ENCODE results near the gene SPIB.
"Not testable (repeated sequence)": the region's sequence is repeated elsewhere in the genome, so short reads cannot be mapped to it uniquely, and the experiment has no call there.

Gene SPIB

DNA sequence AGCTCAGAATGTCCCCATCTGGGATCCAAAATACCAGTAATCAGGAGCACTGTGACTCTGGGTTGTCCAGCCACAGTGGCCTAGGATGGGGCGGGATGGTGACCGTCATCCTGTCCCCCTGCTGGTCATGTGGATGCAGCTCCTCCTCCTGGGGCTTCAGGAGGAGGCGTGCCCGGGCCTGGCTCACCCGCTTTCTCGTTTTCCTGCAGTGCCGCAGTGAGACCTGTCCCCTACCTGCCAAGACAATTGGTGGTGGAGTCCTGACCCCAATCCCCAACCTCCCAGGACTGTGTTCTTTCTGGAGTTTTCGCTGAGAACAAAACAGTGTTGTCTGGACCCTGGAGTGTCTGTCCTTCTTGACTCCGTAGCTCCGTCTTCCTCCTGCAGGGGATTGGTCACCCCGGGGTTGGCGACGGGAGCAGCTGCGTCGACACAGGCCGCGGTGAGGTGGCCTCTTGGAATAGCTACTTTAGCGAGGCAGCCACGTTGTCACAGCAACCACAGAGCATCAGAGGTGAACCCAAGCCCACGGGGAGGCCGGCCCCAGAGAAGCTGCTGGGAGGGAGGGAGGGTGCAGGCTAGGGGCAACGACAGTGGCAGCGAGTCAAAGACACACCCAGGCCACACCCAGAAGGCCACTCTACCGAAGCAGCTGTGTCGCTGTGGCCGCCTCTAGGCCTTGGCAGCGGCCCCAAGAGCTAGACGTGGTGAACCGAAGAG is 47.4 kb downstream of the SPIB start:
- peak in 2 of 56 donors; percentile 18 to 19 for DNase-seq

- no peak for DNase-seq
Measured at GRCh38 chr19:50466706-50467039, 47.9 kb downstream of the SPIB start.

DNA sequence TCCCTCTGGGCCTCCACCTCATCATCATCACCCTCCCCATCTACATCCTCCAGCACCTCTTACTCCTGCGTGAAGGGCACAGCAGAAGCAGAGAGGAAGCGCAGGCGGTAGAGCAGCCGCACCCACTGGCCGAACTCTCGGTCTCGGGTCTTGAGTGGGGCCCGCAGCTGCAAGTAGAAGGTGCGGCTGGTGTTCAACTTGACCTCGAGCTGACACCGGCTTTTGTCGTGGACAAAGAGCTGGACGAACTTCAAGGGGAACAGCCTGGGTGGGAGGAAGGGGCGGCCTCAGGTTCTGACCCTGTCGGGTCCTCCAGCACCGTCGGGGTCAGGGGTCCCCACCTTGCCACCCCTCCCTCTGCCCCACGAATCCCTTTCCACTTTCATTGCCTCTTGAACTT is 48.8 kb downstream of the SPIB start:
- DNase-seq, result no peak

GRCh38 chr19:50468818-50469217 is 50.1 kb downstream of the SPIB start:
- DNase-seq, result no peak

GRCh38 chr19:50473336-50473735 is 54.6 kb downstream of the SPIB start:
- not testable (repeated sequence) for DNase-seq

- no peak for DNase-seq
Measured at GRCh38 chr19:50475101-50475568, 56.4 kb downstream of the SPIB start.

- peak in 2 of 56 donors; percentile 56 to 58 for DNase-seq
Measured at GRCh38 chr19:50475736-50476223, 57.0 kb downstream of the SPIB start.

DNA sequence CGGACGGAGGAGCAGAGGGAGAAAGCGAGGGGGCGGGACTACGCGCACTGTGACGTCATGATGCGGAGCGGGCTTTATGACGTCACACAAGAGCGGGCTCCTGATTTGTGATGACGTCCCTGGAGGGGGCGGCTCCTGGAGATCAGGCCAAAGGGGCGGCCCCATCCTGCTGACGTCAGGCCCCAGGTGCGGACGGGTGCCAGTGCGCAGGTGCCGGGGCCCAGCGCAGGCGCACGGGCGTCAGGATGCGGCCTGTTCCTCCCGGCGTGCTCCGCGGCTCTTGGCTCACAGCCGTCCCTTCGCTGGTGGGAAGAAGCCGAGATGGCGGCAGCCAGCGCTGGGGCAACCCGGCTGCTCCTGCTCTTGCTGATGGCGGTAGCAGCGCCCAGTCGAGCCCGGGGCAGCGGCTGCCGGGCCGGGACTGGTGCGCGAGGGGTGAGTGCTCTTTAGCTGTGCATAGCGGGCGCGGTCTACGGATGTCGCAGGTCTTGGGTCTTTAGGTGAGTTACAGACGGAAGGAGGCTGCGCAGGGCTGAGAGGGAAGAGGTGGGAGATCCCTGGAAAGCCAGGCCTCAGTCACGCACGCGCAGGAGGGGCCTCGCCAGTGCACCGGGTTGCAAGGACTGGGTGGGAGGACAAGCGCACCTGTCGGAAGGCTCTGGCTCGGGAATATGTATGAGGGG is 57.6 kb downstream of the SPIB start, which contains the start of the genes EMC10 and GARIN5A:
EMC10 (plus strand) TSS at position 284 of the 683 bp plus-strand sequence; CDS start at position 322, 38 bp downstream.
GARIN5A (minus strand) TSS at position 625 of the 683 bp plus-strand sequence; CDS start at position 165, 460 bp downstream.
- peak; percentile 45 to 95 (median 87) for DNase-seq

DNA sequence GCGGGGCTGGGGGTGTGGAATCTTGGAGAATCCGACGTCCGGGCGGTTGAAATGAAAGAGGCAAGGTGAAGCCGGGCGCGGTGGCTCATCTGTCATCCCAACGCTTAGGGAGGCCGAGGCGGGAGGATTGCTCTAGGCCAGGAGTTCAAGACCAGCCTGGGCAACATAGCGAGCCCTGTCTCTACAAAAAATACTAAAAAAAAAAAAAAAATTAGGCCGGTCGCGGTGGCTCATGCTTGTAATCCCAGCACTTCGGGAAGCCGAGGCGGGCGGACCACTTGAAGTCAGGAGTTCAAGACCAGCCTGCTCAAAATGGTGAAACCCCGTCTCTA is 58.1 kb downstream of the SPIB start:
- no peak for DNase-seq

DNA sequence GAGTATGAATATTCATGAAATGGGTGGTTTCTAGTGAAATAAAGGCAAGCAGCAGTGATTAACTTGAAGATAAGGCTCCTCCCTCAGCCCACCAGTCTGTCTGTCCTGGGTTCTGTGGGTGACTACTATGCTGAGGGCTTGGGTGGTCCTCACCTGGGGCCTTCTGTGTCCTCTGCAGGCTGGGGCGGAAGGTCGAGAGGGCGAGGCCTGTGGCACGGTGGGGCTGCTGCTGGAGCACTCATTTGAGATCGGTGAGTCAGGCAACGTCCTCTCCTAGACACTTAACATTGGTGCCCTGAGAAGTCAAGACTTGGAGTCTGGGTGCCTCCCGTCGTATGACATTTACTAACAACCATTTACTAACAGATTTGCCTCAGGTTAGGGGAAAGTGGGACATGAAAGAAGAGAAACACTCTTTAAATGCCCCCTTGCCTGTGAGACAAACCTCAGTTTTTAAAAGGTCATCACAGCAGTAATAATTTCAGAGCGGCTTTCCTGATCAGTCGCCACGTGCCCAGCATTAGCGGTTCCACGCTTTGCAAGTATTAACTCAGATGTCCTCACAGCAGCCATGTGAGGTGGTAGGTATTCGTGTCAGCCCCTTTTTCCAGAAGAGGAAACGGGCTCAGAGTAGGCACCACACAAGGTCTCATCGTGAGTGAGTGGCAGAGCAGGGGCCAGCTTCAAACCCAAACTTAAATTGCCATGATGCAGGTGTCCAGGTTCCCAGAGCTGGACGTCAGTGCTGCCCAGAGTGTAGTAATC is 59.2 kb downstream of the SPIB start:
- DNase-seq, result no peak

DNA sequence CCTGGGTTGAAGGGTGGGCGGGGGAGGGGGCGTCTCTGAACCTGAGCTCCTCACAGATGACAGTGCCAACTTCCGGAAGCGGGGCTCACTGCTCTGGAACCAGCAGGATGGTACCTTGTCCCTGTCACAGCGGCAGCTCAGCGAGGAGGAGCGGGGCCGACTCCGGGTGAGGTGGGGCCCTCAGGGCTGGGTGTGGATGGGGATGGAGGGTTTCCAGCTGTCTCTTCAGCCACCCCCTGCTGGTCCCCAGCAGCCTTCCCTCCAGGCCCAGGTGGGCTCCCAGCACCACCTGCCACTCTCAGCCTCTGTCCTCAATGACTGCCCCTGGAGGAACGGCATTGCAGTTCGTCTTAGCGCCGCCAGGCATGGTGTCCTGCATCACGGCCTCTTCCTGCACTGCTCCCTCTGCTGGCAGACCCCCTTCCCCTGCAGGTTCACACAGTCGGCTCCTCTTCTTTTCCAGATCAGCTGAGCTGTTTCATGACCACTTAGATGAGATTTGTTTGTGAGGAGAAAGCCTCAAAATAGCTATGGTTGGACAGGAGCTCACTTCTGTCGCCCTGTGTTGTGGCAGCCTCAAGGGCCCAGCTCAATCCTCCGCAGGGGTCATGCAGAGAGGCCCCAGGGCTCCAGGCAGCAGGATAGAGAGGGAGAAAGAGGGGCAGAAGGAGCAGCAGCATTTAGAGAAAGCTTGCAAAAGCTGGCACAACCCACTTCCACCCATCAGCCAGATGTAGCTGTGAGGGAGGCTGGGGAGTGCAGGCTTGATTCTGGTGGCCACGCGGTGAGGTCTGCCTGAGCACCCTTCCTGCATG is 60.4 kb downstream of the SPIB start:
- DNase-seq, result peak in 9 of 56 donors; percentile 2 to 32 (median 19)

- no peak for DNase-seq
Measured at GRCh38 chr19:50479761-50480251, 61.1 kb downstream of the SPIB start.

DNA sequence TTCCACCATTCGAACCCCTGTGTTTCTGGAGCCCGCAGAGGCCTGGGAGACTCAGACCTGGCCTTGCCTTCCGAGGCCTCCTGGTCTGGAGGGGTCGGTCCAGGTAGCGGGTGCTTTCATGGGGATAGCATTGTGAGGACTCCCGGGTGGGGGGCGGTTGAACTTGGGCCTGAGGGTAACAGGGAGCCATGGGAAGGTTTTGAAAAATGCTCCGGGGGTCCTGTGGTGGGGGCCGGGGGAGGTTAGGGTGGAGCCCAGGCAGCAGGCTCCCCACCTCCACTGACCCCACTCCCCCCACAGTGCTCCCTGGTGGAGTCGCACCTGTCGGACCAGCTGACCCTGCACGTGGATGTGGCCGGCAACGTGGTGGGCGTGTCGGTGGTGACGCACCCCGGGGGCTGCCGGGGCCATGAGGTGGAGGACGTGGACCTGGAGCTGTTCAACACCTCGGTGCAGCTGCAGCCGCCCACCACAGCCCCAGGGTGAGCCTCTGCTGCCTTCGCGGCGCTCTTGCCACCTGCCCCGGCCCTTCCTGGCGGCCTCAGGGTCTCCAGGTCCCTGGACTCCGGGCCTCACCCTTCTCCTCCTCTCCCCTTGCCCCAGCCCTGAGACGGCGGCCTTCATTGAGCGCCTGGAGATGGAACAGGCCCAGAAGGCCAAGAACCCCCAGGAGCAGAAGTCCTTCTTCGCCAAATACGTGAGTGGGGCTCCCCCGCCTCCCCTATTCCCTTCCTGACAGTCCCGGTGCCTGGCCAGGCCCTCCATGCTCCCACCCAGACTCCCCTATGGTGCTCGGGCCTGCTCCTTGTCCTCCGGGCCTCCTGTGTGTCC is 61.8 kb downstream of the SPIB start:
- DNase-seq, result no peak
